Measurements from ENCODE around the gene SNW1. TPM values are rescaled to one million over a fixed set of nuclear protein-coding genes. Genes with fewer than 3 reads are reported as not detected.

Gene SNW1
- total and polyA plus RNA-seq, 2 of the 13 experiments (the other 11 are each of a cell fraction or from before 2014, with no cell fraction given) = 23.2 to 65.8 TPM

GRCh38 chr14:77707724-77708408 is 53.1 kb downstream of the SNW1 start, which contains the start of the genes ALKBH1 and SLIRP (continued):
- TF ChIP-seq RFXAP (CRISPR knock-in tag; IDR thresholded peaks at IDR 0.05; ENCODE audit: borderline replicate concordance) (peak; percentile 57; the same call in 1 of the 2 replicates), TBX2 (CRISPR knock-in tag; IDR thresholded peaks at IDR 0.05; ENCODE audit: borderline replicate concordance) (peak; percentile 78), KLF12 (CRISPR knock-in tag; IDR thresholded peaks at IDR 0.05; ENCODE audit: borderline replicate concordance) (0 out of 2 replicates have a peak, but pooled peaks have one; percentile 60), ZNF784 (CRISPR knock-in tag; IDR thresholded peaks at IDR 0.05; ENCODE audit: borderline replicate concordance) (peak; percentile 31; the same call in 1 of the 2 replicates), SUZ12 (IDR thresholded peaks at IDR 0.05; ENCODE audit: low read depth, low read length) (no peak), ZNF609 (CRISPR knock-in tag; IDR thresholded peaks at IDR 0.05; ENCODE audit: borderline replicate concordance) (no peak), ARID2 (CRISPR knock-in tag; IDR thresholded peaks at IDR 0.05; ENCODE audit: borderline replicate concordance) (peak; percentile 52; the same call in 1 of the 2 replicates), ZNF24 (IDR thresholded peaks at IDR 0.05) (no peak), ZNF761 (CRISPR knock-in tag; conservative IDR thresholded peaks at IDR 0.05) (no peak), EZH2 (conservative IDR thresholded peaks at IDR 0.05; ENCODE audit: low read depth, low read length) (no peak), MLXIP (CRISPR knock-in tag; IDR thresholded peaks at IDR 0.05; ENCODE audit: borderline replicate concordance) (no peak), ZNF747 (CRISPR knock-in tag; IDR thresholded peaks at IDR 0.05; ENCODE audit: borderline replicate concordance) (no peak), BRF2 (CRISPR knock-in tag; IDR thresholded peaks at IDR 0.05) (0 out of 2 replicates have a peak, but pooled peaks have one; percentile 55), SKIL (CRISPR knock-in tag; IDR thresholded peaks at IDR 0.05; ENCODE audit: borderline replicate concordance) (no peak)
